Mesothelial cell of epicardium (in vitro differentiated cells): ENCODE measurements around the gene GNA14. TPM values are rescaled to one million over a fixed set of nuclear protein-coding genes. Genes with fewer than 3 reads are reported as not detected.
A peak's percentile ranks its signal among the peaks of the same experiment; 100 is the strongest.

Experiments
- DNase-seq, 2 experiments: peaks; one replicate each; pipeline ENCODE4 v3.0.0; 2021; ENCODE audit warnings: low spot score in 2 of 2; ENCODE audit not compliant: unreplicated experiment in 2 of 2
- H3K27ac Mint-ChIP-seq: 2 replicates; pipeline ENCODE4 v1.8.0; 2021; ENCODE audit warnings: mixed read lengths
- H3K27me3 Mint-ChIP-seq: 2 replicates; pipeline ENCODE4 v1.8.0; 2021; ENCODE audit warnings: low read depth, mixed read lengths
- H3K36me3 Mint-ChIP-seq: 2 replicates; pipeline ENCODE4 v1.8.0; 2021; ENCODE audit warnings: mixed read lengths
- H3K4me1 Mint-ChIP-seq: 2 replicates; pipeline ENCODE4 v1.8.0; 2021; ENCODE audit warnings: mixed read lengths
- H3K4me3 Mint-ChIP-seq: 2 replicates; pipeline ENCODE4 v1.8.0; 2021; ENCODE audit warnings: mild to moderate bottlenecking, moderate library complexity, mixed read lengths
- H3K9me3 Mint-ChIP-seq: 2 replicates; pipeline ENCODE4 v1.8.0; 2021; ENCODE audit warnings: mixed read lengths
- total RNA-seq: library from RNA; stranded (reverse); gene quantifications from 3 replicates; pipeline ENCODE4 v1.2.1, GENCODE V29; 2021
- TF ChIP-seq, protein P1 (sequence below): fragments of 200-600 bp; sonication (generic); IDR thresholded peaks from one replicate; pipeline ENCODE4 v1.5.0; 2021; ENCODE audit warnings: antibody characterized with exemption; ENCODE audit not compliant: unreplicated experiment

The GNA14 gene
- total RNA-seq, 1 donor from 2014 or later = 0.22 TPM

- Mint-ChIP-seq H3K36me3 (peaks cover 4% of the 10 kb centered on the region), H3K27ac (no peak overlapping the region), H3K4me3 (no peak overlapping the region), H3K27me3 (no peaks in the 10 kb centered on the region), H3K4me1 (no peaks in the 10 kb centered on the region), H3K9me3 (peaks cover 46% of the 10 kb centered on the region)
- TF ChIP-seq, protein P1, sequence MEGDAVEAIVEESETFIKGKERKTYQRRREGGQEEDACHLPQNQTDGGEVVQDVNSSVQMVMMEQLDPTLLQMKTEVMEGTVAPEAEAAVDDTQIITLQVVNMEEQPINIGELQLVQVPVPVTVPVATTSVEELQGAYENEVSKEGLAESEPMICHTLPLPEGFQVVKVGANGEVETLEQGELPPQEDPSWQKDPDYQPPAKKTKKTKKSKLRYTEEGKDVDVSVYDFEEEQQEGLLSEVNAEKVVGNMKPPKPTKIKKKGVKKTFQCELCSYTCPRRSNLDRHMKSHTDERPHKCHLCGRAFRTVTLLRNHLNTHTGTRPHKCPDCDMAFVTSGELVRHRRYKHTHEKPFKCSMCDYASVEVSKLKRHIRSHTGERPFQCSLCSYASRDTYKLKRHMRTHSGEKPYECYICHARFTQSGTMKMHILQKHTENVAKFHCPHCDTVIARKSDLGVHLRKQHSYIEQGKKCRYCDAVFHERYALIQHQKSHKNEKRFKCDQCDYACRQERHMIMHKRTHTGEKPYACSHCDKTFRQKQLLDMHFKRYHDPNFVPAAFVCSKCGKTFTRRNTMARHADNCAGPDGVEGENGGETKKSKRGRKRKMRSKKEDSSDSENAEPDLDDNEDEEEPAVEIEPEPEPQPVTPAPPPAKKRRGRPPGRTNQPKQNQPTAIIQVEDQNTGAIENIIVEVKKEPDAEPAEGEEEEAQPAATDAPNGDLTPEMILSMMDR = peak; percentile 48
- no peak for DNase-seq
Measured at GRCh38 chr9:77488439-77489126, 159.5 kb downstream of the GNA14 start.

DNA sequence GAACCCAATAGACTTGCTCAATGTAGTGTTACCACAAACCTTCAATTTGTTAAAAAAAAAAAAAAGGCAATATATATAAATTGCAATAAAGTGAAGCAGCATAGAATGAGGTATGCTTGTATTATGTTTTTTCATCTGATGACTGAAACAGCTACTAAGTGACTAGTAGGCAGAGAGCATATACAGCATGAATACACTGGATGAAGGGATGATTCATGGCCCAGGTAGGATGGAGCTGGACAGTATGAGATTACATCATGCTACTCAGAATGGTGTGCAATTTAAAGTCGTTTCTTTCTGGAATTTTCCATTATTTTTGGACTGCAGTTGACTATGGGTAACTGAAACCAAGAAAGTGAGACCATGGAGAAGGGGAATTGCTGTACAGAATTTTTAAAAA is 161.2 kb downstream of the GNA14 start:
- H3K27me3 Mint-ChIP-seq = peaks cover 2% of the 10 kb centered on the region
- TF ChIP-seq, protein P1 = no peak

DNA sequence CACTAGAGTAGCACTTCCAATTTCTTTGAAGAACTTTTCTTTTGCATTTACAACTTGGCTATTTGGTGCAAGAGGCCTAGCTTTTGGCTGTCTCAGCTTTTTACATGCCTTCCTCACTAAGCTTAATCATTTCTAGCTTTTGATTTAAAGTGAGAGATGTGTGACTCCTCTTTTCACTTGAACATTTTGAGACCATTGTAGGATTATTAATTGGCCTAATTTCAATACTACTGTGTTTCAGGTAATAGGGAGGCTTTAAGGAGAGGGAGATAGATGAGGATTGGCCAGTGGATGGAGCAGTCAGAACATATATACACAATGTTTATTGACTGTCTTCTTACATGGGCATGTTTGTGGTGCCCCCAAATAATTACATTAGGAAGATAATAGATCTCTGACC is 161.7 kb downstream of the GNA14 start:
- Mint-ChIP-seq H3K4me3 (no peak overlapping the region), H3K27ac (no peak overlapping the region), H3K4me1 (no peaks in the 10 kb centered on the region), H3K27me3 (peaks cover 5% of the 10 kb centered on the region), H3K36me3 (peaks cover 4% of the 10 kb centered on the region), H3K9me3 (peaks cover 38% of the 10 kb centered on the region)
- TF ChIP-seq, protein P1 = no peak
- DNase-seq = no peak

More for the DNA sequence above, 161.2 kb downstream of the GNA14 start:
- no peaks in the 10 kb centered on the region for H3K4me1 Mint-ChIP-seq
- no peak for DNase-seq
- H3K4me3 Mint-ChIP-seq = no peak overlapping the region
- H3K27ac Mint-ChIP-seq = no peak overlapping the region
- peaks cover 43% of the 10 kb centered on the region for H3K9me3 Mint-ChIP-seq
- peaks cover 4% of the 10 kb centered on the region for H3K36me3 Mint-ChIP-seq

- H3K9me3 Mint-ChIP-seq = peaks cover 24% of the 10 kb centered on the region
- H3K4me1 Mint-ChIP-seq = no peaks in the 10 kb centered on the region
- H3K27ac Mint-ChIP-seq = no peak overlapping the region
Measured at GRCh38 chr9:77475641-77476473, 172.3 kb downstream of the GNA14 start.

DNA sequence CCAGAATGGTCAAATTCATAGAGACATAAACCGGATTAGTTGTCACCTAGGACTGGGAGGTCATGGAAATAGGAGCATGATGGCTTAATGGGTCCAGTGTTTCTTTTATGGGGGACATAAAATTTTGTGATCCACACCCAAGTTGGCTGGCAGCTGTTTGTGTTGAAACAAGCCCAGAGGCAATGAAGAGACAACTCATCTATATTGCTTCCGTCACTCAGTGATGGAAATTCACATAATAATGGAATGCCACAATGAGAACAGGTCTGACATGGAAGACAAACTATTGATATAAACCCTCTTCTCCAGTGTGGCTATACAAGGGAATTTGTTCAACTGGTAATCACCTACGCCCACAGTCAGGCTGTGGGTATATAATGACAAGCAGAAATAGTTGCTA is 173.2 kb downstream of the GNA14 start:
- H3K9me3 Mint-ChIP-seq = peaks cover 24% of the 10 kb centered on the region
- no peaks in the 10 kb centered on the region for H3K36me3 Mint-ChIP-seq
- no peaks in the 10 kb centered on the region for H3K4me1 Mint-ChIP-seq
- no peak overlapping the region for H3K4me3 Mint-ChIP-seq
- H3K27me3 Mint-ChIP-seq = no peaks in the 10 kb centered on the region
- TF ChIP-seq, protein P1 = no peak
- no peak overlapping the region for H3K27ac Mint-ChIP-seq
- no peak for DNase-seq

More at GRCh38 chr9:77475641-77476473, 172.3 kb downstream of the GNA14 start:
- H3K4me3 Mint-ChIP-seq = no peak overlapping the region
- TF ChIP-seq, protein P1 = no peak
- no peak for DNase-seq
- H3K27me3 Mint-ChIP-seq = no peaks in the 10 kb centered on the region
- H3K36me3 Mint-ChIP-seq = no peaks in the 10 kb centered on the region
